ENCODE data around the gene ASB13.

ASB13 gene

DNA sequence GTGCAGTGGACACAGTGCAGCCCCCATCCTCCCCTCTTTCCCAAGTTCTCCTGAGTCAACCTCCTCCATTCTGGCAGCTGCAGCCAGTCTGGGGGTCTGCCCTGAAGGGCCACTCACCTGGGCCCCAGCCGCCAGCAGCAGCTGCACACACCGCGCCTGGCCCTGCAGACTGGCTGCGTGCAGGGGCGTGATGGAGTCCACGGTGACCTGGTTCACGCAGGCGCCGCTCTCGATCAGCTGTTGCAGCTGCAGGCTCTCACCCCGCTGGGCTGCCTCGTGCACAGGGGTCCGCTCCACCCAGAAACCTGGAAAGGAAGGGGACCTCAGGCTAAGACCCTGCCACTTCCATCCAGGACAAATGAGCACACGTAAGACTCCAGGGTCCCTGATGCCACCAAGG is 13.6 kb downstream of the ASB13 start:
- peaks cover 1% of the 10 kb centered on the region; the same call in 1 of the 2 replicates for H3K79me2 ChIP-seq (ENCODE audit: insufficient read depth, low read depth)
- no peak overlapping the region for H2AFZ ChIP-seq (ENCODE audit: low read depth)
- no peaks in the 10 kb centered on the region for H4K20me1 ChIP-seq (ENCODE audit: insufficient read depth)
- no peaks in the 10 kb centered on the region for H3K36me3 ChIP-seq (ENCODE audit: insufficient read depth)
- no peaks in the 10 kb centered on the region for H3K27me3 ChIP-seq (ENCODE audit: insufficient read depth, low read depth)
- H3K27ac ChIP-seq: no peak overlapping the region
- H3K4me2 ChIP-seq: no peak overlapping the region
- H3K9ac ChIP-seq: no peak overlapping the region
- peaks cover 58% of the 10 kb centered on the region for H3K4me1 ChIP-seq (ENCODE audit: low read depth, poor library complexity, severe bottlenecking)
- H3K4me3 ChIP-seq (IDR thresholded peaks at IDR 0.05; ENCODE audit: insufficient read depth, low read depth, low read length): no peak overlapping the region
- TF ChIP-seq, protein P1, sequence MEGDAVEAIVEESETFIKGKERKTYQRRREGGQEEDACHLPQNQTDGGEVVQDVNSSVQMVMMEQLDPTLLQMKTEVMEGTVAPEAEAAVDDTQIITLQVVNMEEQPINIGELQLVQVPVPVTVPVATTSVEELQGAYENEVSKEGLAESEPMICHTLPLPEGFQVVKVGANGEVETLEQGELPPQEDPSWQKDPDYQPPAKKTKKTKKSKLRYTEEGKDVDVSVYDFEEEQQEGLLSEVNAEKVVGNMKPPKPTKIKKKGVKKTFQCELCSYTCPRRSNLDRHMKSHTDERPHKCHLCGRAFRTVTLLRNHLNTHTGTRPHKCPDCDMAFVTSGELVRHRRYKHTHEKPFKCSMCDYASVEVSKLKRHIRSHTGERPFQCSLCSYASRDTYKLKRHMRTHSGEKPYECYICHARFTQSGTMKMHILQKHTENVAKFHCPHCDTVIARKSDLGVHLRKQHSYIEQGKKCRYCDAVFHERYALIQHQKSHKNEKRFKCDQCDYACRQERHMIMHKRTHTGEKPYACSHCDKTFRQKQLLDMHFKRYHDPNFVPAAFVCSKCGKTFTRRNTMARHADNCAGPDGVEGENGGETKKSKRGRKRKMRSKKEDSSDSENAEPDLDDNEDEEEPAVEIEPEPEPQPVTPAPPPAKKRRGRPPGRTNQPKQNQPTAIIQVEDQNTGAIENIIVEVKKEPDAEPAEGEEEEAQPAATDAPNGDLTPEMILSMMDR (conservative IDR thresholded peaks at IDR 0.05; ENCODE audit: low read depth, low read length): no peak

DNA sequence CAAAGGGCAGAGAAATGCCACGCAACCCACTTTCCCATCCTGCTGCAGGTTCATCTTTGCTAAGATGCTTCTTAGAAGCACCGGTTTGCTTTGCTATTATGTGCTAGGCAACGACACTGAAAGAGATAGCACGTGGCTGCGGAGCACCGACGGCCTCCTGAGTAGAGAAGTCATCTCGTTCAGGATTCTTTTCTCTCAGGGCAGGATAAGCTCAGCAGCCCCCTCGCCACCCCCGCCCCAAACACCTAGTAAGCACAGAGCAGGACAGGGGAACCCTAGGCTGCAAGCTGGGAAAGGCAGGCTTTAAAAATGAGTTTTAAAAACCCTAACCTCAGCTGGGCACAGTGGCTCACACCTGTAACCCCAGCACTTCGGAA is 15.0 kb downstream of the ASB13 start:
- Histone ChIP-seq H3K27me3 (ENCODE audit: insufficient read depth, low read depth) (no peaks in the 10 kb centered on the region), H3K79me2 (ENCODE audit: insufficient read depth, low read depth) (no peaks in the 10 kb centered on the region; the same call in 1 of the 2 replicates), H3K4me2 (no peak overlapping the region)

DNA sequence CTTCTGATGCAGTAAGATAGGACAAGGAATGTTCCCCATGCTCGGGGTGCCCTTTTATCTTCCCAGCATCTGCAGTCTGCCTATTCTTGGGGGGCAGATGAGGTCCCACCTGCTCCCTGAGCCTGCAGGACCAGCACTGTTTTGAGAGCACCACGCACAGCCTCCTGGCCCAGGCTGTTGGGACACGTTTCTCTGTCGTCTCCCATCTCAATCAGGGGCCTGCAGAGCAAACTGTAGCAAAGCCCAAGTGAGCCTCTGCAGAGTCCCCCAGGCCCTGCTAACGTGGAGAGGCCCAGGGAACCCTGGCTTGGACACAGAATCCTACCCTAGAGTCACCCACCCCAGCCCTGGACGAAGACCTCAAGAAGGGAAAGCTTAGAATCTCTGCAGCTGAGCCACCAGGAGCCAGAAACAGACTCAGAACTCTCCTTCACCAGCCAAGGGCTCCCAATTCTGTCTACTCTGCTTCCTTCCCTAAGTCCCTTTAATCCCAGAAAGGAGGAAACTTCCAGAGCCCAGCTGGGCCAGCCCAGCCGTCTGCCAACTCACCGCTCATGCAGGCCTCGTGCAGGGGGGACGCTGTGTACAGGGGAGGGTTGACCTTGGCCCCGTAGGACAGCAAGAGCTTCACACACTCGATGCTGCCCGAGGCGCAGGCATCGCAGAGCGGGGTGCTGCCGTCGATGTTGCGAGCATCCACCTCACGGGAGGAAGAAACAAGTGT is 15.6 kb downstream of the ASB13 start:
- no peaks in the 10 kb centered on the region for H3K27me3 ChIP-seq (ENCODE audit: insufficient read depth, low read depth)
- H3K4me1 ChIP-seq (ENCODE audit: low read depth, poor library complexity, severe bottlenecking): peaks cover 39% of the 10 kb centered on the region
- no peaks in the 10 kb centered on the region for H3K36me3 ChIP-seq (ENCODE audit: insufficient read depth)
- H3K79me2 ChIP-seq (ENCODE audit: insufficient read depth, low read depth): no peaks in the 10 kb centered on the region
- H3K4me3 ChIP-seq (IDR thresholded peaks at IDR 0.05; ENCODE audit: insufficient read depth, low read depth, low read length): no peak overlapping the region
- H2AFZ ChIP-seq (ENCODE audit: low read depth): no peak overlapping the region
- no peaks in the 10 kb centered on the region for H4K20me1 ChIP-seq (ENCODE audit: insufficient read depth)
- H3K4me2 ChIP-seq: no peak overlapping the region
- no peak overlapping the region for H3K27ac ChIP-seq
- TF ChIP-seq, protein P1 (conservative IDR thresholded peaks at IDR 0.05; ENCODE audit: low read depth, low read length): no peak
- no peak overlapping the region for H3K9ac ChIP-seq

More for the DNA sequence above, 15.0 kb downstream of the ASB13 start:
- TF ChIP-seq, protein P1 (conservative IDR thresholded peaks at IDR 0.05; ENCODE audit: low read depth, low read length): no peak
- Histone ChIP-seq H3K36me3 (ENCODE audit: insufficient read depth) (no peaks in the 10 kb centered on the region), H3K4me3 (IDR thresholded peaks at IDR 0.05; ENCODE audit: insufficient read depth, low read depth, low read length) (no peak overlapping the region), H2AFZ (ENCODE audit: low read depth) (no peak overlapping the region), H3K27ac (no peak overlapping the region), H4K20me1 (ENCODE audit: insufficient read depth) (no peaks in the 10 kb centered on the region), H3K9ac (no peak overlapping the region), H3K4me1 (ENCODE audit: low read depth, poor library complexity, severe bottlenecking) (peaks cover 44% of the 10 kb centered on the region)

DNA sequence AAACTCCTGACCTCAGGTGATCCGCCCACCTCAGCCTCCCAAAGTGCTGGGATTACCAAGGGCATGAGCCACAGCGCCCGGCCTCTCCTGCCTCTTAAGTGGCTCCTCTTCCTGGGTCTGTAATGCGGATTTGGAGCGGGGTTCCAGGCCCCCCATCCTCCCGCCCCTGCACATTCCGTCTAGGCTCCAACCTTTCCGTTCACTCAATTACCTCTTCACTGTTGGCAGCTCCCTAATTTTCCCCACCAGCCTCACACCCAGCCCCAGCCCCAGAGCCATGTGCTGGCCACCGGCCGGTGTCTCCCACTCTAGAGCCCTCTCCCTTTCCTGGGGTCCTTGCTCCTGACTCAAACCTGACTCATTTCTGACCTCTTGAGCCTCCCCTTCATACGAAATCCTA is 16.6 kb downstream of the ASB13 start:
- Histone ChIP-seq H2AFZ (ENCODE audit: low read depth) (no peak overlapping the region), H3K4me3 (IDR thresholded peaks at IDR 0.05; ENCODE audit: insufficient read depth, low read depth, low read length) (no peak overlapping the region), H3K27ac (no peak overlapping the region), H4K20me1 (ENCODE audit: insufficient read depth) (no peaks in the 10 kb centered on the region), H3K4me2 (no peak overlapping the region), H3K27me3 (ENCODE audit: insufficient read depth, low read depth) (no peaks in the 10 kb centered on the region), H3K79me2 (ENCODE audit: insufficient read depth, low read depth) (no peaks in the 10 kb centered on the region), H3K36me3 (ENCODE audit: insufficient read depth) (no peaks in the 10 kb centered on the region), H3K9ac (no peak overlapping the region), H3K4me1 (ENCODE audit: low read depth, poor library complexity, severe bottlenecking) (peaks cover 29% of the 10 kb centered on the region)
- TF ChIP-seq, protein P1 (conservative IDR thresholded peaks at IDR 0.05; ENCODE audit: low read depth, low read length): no peak

Data from KMS-11 (cell line).